B cell (primary cell): ENCODE measurements around the gene MAP4K5. TPM values are rescaled to one million over a fixed set of nuclear protein-coding genes. Genes with fewer than 3 reads are reported as not detected.

Source experiments
- ATAC-seq: fragments of 200-7000 bp; cut with Tn5 transposase; one replicate; pipeline ENCODE4 v1.10.0; 2021; ENCODE audit warnings: low read depth, mild to moderate bottlenecking, moderate number of reproducible peaks, moderate library complexity
- CTCF ChIA-PET: fragments of 350-600 bp; sonication (Branson Sonifier 250); formaldehyde crosslinking; loops from one replicate; lab custom pipeline; 2021; ENCODE audit warnings: antibody characterized with exemption, inconsistent platforms; lab: Charles Lee
- POLR2A ChIA-PET: fragments of 350-600 bp; sonication (Branson Sonifier 250); formaldehyde crosslinking; loops from one replicate; lab custom pipeline; 2021; ENCODE audit warnings: antibody characterized with exemption; lab: Charles Lee
- DNase-seq: peaks from one replicate; pipeline ENCODE4 v3.0.0; 2013
- H2AFZ ChIP-seq: 2 replicates; pipeline ENCODE4 v1.6.1; 2012; ENCODE audit warnings: mild to moderate bottlenecking, low read depth, low read length; ENCODE audit not compliant: insufficient read depth, poor library complexity, severe bottlenecking
- H3K27ac ChIP-seq, 2 donors: 1 replicate in 1 of 2; 2 replicates in 1 of 2; pipeline ENCODE4 v1.5.1; 2012 to 2013; ENCODE audit warnings: low read length in 2 of 2, mild to moderate bottlenecking in 2 of 2, moderate library complexity in 1 of 2
- H3K27me3 ChIP-seq, 4 experiments: fragments of 200-600 bp in 1 of 4; sonication (generic) in 1 of 4; replicated peaks in 1 of 4; 1 replicate in 2 of 4; 2 replicates in 2 of 4; pipeline versions ENCODE4 v1.6.1 to v1.7.0; 2013 to 2016; ENCODE audit warnings: low read length in 3 of 4, mild to moderate bottlenecking in 2 of 4, mixed read lengths in 1 of 4, moderate library complexity in 1 of 4; ENCODE audit not compliant: insufficient read depth in 4 of 4, control insufficient read depth in 3 of 4; ENCODE audit errors: control extremely low read depth in 1 of 4
- H3K36me3 ChIP-seq, 2 experiments: replicated peaks in 1 of 2; 1 replicate in 1 of 2; 2 replicates in 1 of 2; pipeline versions ENCODE4 v1.6.1 to v1.7.1; 2013; ENCODE audit warnings: low read length in 1 of 2; ENCODE audit not compliant: insufficient read depth in 2 of 2, control insufficient read depth in 1 of 2; ENCODE audit errors: control extremely low read depth in 1 of 2, extremely low read depth in 1 of 2
- H3K4me1 ChIP-seq, 2 donors: fragments of 200-600 bp in 1 of 2; sonication (generic) in 1 of 2; 1 replicate in 1 of 2; 2 replicates in 1 of 2; pipeline versions ENCODE4 v1.5.1 to v1.6.1; 2013 to 2017; ENCODE audit warnings: low read length in 2 of 2; ENCODE audit not compliant: control insufficient read depth in 2 of 2, insufficient read depth in 2 of 2
- H3K4me2 ChIP-seq: replicated peaks from 2 replicates; pipeline ENCODE3; 2012; ENCODE audit warnings: mild to moderate bottlenecking, low read depth, low read length; ENCODE audit not compliant: poor library complexity, severe bottlenecking
- H3K4me3 ChIP-seq, 5 experiments: fragments of 200-600 bp in 1 of 5; sonication (generic) in 1 of 5; 1 replicate in 3 of 5; 2 replicates in 2 of 5; pipeline versions ENCODE4 v1.5.1 to v1.7.0; 2011 to 2016; ENCODE audit warnings: low read length in 4 of 5, mild to moderate bottlenecking in 4 of 5, low read depth in 2 of 5, control low read depth in 1 of 5, moderate library complexity in 1 of 5; ENCODE audit not compliant: insufficient read depth in 1 of 5; ENCODE audit errors: control extremely low read depth in 1 of 5, extremely low read depth in 1 of 5
- H3K79me2 ChIP-seq: fragments of 200-600 bp; sonication (generic); one replicate; pipeline ENCODE4 v1.6.0; 2016; ENCODE audit warnings: low read length; ENCODE audit not compliant: control insufficient read depth, insufficient read depth
- H3K9ac ChIP-seq: fragments of 200-600 bp; sonication (generic); 2 replicates; pipeline ENCODE4 v1.6.1; 2017; ENCODE audit warnings: mild to moderate bottlenecking, low read length, moderate library complexity
- H3K9me3 ChIP-seq, 3 donors: one replicate each; pipeline versions ENCODE4 v1.6.1 to v1.7.1; 2013; ENCODE audit warnings: low read length in 2 of 3; ENCODE audit not compliant: control insufficient read depth in 2 of 3, insufficient read depth in 1 of 3; ENCODE audit errors: control extremely low read depth in 1 of 3
- H4K20me1 ChIP-seq: 2 replicates; pipeline ENCODE4 v1.6.0; 2012; ENCODE audit warnings: mild to moderate bottlenecking, low read length; ENCODE audit not compliant: insufficient read depth, control insufficient read depth, poor library complexity, severe bottlenecking
- H3K27ac Mint-ChIP-seq: one replicate; pipeline ENCODE4 v1.8.0; 2021; ENCODE audit warnings: mixed read lengths
- H3K27me3 Mint-ChIP-seq: one replicate; pipeline ENCODE4 v1.8.0; 2021; ENCODE audit warnings: mixed read lengths
- H3K4me1 Mint-ChIP-seq: one replicate; pipeline ENCODE4 v1.8.0; 2021; ENCODE audit warnings: mixed read lengths
- H3K4me3 Mint-ChIP-seq: one replicate; pipeline ENCODE4 v1.8.0; 2021; ENCODE audit warnings: mixed read lengths
- H3K9me3 Mint-ChIP-seq: one replicate; pipeline ENCODE4 v1.8.0; 2022; ENCODE audit warnings: mixed read lengths; ENCODE audit not compliant: insufficient read depth
- CTCF ChIP-seq: fragments of 200-600 bp; IDR thresholded peaks from one replicate; pipeline ENCODE4 v1.8.0; 2022; ENCODE audit warnings: antibody characterized with exemption, mild to moderate bottlenecking
- EZH2 ChIP-seq: IDR thresholded peaks from 2 replicates; pipeline ENCODE4 v1.6.1; 2012; ENCODE audit warnings: borderline replicate concordance, low read depth, mild to moderate bottlenecking, moderate library complexity, low read length; ENCODE audit not compliant: insufficient read depth, poor library complexity, severe bottlenecking
- WGBS: methylation state at CpG from one replicate; pipeline ENCODE4 v1.1.5; 2013; ENCODE audit warnings: missing lambda C conversion rate; ENCODE audit not compliant: insufficient coverage; 5-methylcytosine and 5-hydroxymethylcytosine counted together
- intact Hi-C: fragments of 100-400 bp; cut with micrococcal nuclease; formaldehyde crosslinking; loops from one replicate; pipeline ENCODE4 v1.10.0; 2022
- polyA minus RNA-seq: library from RNA; depleted of rRNA, polyadenylated mRNA; stranded (reverse); fragments of >200 nt; gene quantifications from 2 replicates; pipeline ENCODE4 v1.2.3, GENCODE V29; 2012
- polyA plus RNA-seq: library from polyadenylated mRNA; depleted of rRNA; stranded (reverse); fragments of >200 nt; gene quantifications from 2 replicates; pipeline ENCODE4 v1.2.3, GENCODE V29; 2012
- total RNA-seq, 2 donors: library from RNA; stranded (reverse); fragments of 120-200 nt in 1 of 2; gene quantifications; 1 replicate in 1 of 2; 2 replicates in 1 of 2; pipeline versions ENCODE4 v1.2.3 to v1.2.4, GENCODE V29; 2013 to 2022

The MAP4K5 gene
- total RNA-seq = 58.2 and 60.0 TPM in 2 replicates
- total RNA-seq (2013) = 30.8 TPM
- 14.1 and 25.3 TPM in 2 replicates for polyA plus RNA-seq
- 29.4 and 43.3 TPM in 2 replicates for polyA minus RNA-seq

- TF ChIP-seq EZH2 = no peak
- peak; percentile 79 for TF ChIP-seq CTCF
- peaks cover 43% of the 10 kb centered on the region for H3K79me2 ChIP-seq
- WGBS = 0% methylated on average over 58 of the region's 60 CpGs
- H3K27me3 ChIP-seq = no peaks in the 10 kb centered on the region
- H3K4me2 ChIP-seq = peak within 1 kb of the TSS; percentile 93
- Mint-ChIP-seq H3K4me1 (peaks cover 47% of the 10 kb centered on the region), H3K27me3 (no peaks in the 10 kb centered on the region), H3K9me3 (peaks cover under 1% of the 10 kb centered on the region), H3K4me3 (peak within 1 kb of the TSS; percentile 93), H3K27ac (peak within 1 kb of the TSS; percentile 95)
- DNase-seq = peak; percentile 94
- H3K4me3 ChIP-seq = peak within 1 kb of the TSS; percentile 62 to 89 (median 76)
- H2AFZ ChIP-seq = peak within 1 kb of the TSS; percentile 83
- peaks cover 0 to 8% of the 10 kb centered on the region in 2 experiments for H3K36me3 ChIP-seq
- CTCF ChIA-PET = interaction anchor here (0.8 to 3.0 kb wide), 14 partner anchors 10 to 681 kb away, joined by 3 to 26 read pairs (median 4); partner anchors contain the start of genes DMAC2L and L2HGDH
- H3K9ac ChIP-seq = peak within 1 kb of the TSS; percentile 79
- POLR2A ChIA-PET = interaction anchor here (0.6 kb wide), 1 partner anchor 420 kb away, joined by 15 read pairs; no protein-coding TSS in a partner anchor
- peak; percentile 91 for ATAC-seq
- H3K27ac ChIP-seq = peak within 1 kb of the TSS; percentile 83 to 88
- peaks cover 0 to 6% (median 0%) of the 10 kb centered on the region in 3 donors for H3K9me3 ChIP-seq
- intact Hi-C loops = loop anchor here (1.0 to 10.0 kb wide), 11 partner anchors 28 to 948 kb away; partner anchors contain the start of genes ATL1, DMAC2L, L2HGDH and NEMF
- peaks cover 18 to 37% of the 10 kb centered on the region in 2 donors for H3K4me1 ChIP-seq
- H4K20me1 ChIP-seq = no peaks in the 10 kb centered on the region
Measured at GRCh38 chr14:50532502-50533240, at the start of gene MAP4K5. Gene MAP4K5 (minus strand): TSS chr14:50532569. CDS start chr14:50532049, 520 bp downstream.

- H3K79me2 ChIP-seq = no peaks in the 10 kb centered on the region
- no peaks in the 10 kb centered on the region for H3K27me3 ChIP-seq
- no peak overlapping the region for H3K27ac ChIP-seq
- no peaks in the 10 kb centered on the region for H3K4me1 Mint-ChIP-seq
- H3K4me2 ChIP-seq = no peak overlapping the region
- H3K4me3 ChIP-seq = no peak overlapping the region
- no peak overlapping the region for H3K27ac Mint-ChIP-seq
- no peak overlapping the region for H3K9ac ChIP-seq
- no peaks in the 10 kb centered on the region for H3K9me3 ChIP-seq
- H3K36me3 ChIP-seq = no peaks in the 10 kb centered on the region
- ChIA-PET CTCF (no interaction called here), POLR2A (no interaction called here)
- H3K4me1 ChIP-seq = no peaks in the 10 kb centered on the region
- H4K20me1 ChIP-seq = no peaks in the 10 kb centered on the region
- DNase-seq (no peak), ATAC-seq (no peak)
- intact Hi-C loops = loop anchor here (10.0 kb wide), 1 partner anchor 1794 kb away; no protein-coding TSS in a partner anchor
- H2AFZ ChIP-seq = no peak overlapping the region
- H3K4me3 Mint-ChIP-seq = no peak overlapping the region
- TF ChIP-seq EZH2 (no peak), CTCF (no peak)
- H3K27me3 Mint-ChIP-seq = peaks cover 6% of the 10 kb centered on the region
- H3K9me3 Mint-ChIP-seq = no peaks in the 10 kb centered on the region
Measured at GRCh38 chr14:50578433-50578832, 46.1 kb upstream of the MAP4K5 start.
